Colonic mucosa (tissue), 4 donors: ENCODE measurements around the gene PKMYT1. TPM values are rescaled to one million over a fixed set of nuclear protein-coding genes. Genes with fewer than 3 reads are reported as not detected.

ENCODE experiments used
- DNase-seq: peaks from one replicate; pipeline ENCODE4 v3.0.0-alpha.2; 2020
- H3K27ac ChIP-seq: fragments of 200-600 bp; one replicate; pipeline ENCODE4 v1.8.0; 2021
- H3K27me3 ChIP-seq: fragments of 200-600 bp; one replicate; pipeline ENCODE4 v1.8.0; 2021
- H3K36me3 ChIP-seq: fragments of 200-600 bp; one replicate; pipeline ENCODE4 v1.8.0; 2021
- H3K4me1 ChIP-seq: fragments of 200-600 bp; one replicate; pipeline ENCODE4 v1.8.0; 2021; ENCODE audit warnings: mild to moderate bottlenecking
- H3K4me3 ChIP-seq: fragments of 200-600 bp; one replicate; pipeline ENCODE4 v1.8.0; 2021
- H3K9ac ChIP-seq, 2 donors: one replicate each; pipeline ENCODE4 v1.7.0; 2013; ENCODE audit warnings: control low read depth in 2 of 2, low read depth in 2 of 2, low read length in 2 of 2
- H3K9me3 ChIP-seq: fragments of 200-600 bp; one replicate; pipeline ENCODE4 v1.8.0; 2021
- intact Hi-C: fragments of 100-400 bp; cut with DNase I; formaldehyde crosslinking; loops from one replicate; pipeline ENCODE4 v1.14.1; 2022
- total RNA-seq, 2 donors: library from RNA; stranded (reverse); fragmentation: NEBNext Ultra II Directional in 1 of 2; extraction: Animal tissue kit (Norgen Biotek cat#: 25700) in 1 of 2; gene quantifications; one replicate each; pipeline ENCODE4 v1.2.1, GENCODE V29; 2021
- TF ChIP-seq, protein P1 (sequence below): fragments of 200-600 bp; IDR thresholded peaks from one replicate; pipeline ENCODE4 v1.8.0; 2022; ENCODE audit warnings: antibody characterized with exemption, mild to moderate bottlenecking
- donor health status: healthy.
- donor health status: DM: no; HTN: no; CAD: no.
- donor health status: DM: no; HTN: no; CAD: no.

PKMYT1 gene
- total RNA-seq, 2 donors from 2014 or later = 9.5 to 76.6 TPM

DNA sequence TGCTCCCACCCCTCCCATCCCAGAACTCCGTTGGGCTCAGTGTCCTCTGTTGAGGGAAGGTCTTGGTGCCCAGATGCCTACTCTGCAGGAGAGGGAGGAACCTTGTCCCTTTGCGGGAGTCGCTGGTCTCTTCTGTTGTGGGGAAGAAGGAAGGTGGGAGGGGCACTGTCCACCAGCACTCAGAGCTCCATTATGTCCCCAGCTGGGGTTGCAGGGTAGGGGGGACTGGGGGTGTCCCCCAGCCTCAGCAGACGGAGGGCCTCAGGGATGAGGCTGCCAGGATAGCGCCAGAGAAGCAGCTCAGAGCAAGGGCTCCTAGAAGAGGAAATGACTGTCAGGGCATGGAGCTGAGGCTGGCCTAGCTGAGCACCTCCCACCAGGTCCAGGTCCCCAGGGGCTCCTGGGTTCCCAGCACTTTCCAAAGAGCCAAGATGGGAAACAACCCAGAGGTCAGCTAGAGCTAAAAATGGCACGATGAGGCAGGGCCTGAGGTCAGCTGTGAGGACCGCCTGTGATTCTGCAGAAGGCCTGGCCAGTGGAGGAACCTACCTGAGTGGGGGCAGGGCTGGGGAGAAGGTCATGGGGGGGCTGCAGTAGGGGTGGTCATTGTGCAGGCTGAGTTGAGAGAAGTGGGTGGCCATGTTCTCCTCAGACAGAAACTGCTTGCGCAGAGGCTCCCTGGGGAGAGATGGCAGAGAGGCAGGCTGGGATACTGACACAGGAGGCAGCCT, 42.6 kb upstream of the PKMYT1 start:
- Histone ChIP-seq H3K4me3 (peak overlapping the region; percentile 51), H3K9ac (peak overlapping the region; percentile 70 to 75), H3K9me3 (no peaks in the 10 kb centered on the region), H3K27ac (peak overlapping the region; percentile 96), H3K4me1 (peaks cover 20% of the 10 kb centered on the region), H3K27me3 (no peaks in the 10 kb centered on the region), H3K36me3 (no peaks in the 10 kb centered on the region)
- DNase-seq = no peak
- intact Hi-C loops = no loop called here
- TF ChIP-seq, protein P1, sequence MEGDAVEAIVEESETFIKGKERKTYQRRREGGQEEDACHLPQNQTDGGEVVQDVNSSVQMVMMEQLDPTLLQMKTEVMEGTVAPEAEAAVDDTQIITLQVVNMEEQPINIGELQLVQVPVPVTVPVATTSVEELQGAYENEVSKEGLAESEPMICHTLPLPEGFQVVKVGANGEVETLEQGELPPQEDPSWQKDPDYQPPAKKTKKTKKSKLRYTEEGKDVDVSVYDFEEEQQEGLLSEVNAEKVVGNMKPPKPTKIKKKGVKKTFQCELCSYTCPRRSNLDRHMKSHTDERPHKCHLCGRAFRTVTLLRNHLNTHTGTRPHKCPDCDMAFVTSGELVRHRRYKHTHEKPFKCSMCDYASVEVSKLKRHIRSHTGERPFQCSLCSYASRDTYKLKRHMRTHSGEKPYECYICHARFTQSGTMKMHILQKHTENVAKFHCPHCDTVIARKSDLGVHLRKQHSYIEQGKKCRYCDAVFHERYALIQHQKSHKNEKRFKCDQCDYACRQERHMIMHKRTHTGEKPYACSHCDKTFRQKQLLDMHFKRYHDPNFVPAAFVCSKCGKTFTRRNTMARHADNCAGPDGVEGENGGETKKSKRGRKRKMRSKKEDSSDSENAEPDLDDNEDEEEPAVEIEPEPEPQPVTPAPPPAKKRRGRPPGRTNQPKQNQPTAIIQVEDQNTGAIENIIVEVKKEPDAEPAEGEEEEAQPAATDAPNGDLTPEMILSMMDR = no peak

DNA sequence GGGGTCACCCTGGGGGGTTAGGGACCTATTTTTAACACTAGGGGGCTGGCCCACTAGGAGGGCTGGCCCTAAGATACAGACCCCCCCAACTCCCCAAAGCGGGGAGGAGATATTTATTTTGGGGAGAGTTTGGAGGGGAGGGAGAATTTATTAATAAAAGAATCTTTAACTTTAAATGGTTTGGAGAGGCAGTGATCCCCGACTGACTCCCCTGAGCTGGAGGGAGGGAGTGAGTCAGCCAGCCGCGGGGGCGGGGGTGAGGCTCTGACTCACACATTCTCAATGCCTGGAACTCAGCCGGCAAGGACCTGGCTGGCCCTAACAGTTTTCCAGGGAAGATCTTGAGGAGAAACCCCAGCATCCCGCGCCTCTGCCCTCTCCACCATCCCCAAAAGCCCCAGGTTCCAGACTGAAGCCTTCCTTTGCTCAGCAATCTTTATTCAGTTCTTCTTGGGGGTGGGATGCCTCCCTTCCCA, 42.0 kb upstream of the PKMYT1 start:
- H3K9ac ChIP-seq = peak overlapping the region; percentile 55 to 96
- peak; percentile 88 for DNase-seq
- no peaks in the 10 kb centered on the region for H3K27me3 ChIP-seq
- no peaks in the 10 kb centered on the region for H3K9me3 ChIP-seq
- intact Hi-C loops = no loop called here
- H3K4me1 ChIP-seq = peaks cover 18% of the 10 kb centered on the region
- peak overlapping the region; percentile 96 for H3K27ac ChIP-seq
- TF ChIP-seq, protein P1 = no peak
- peak overlapping the region; percentile 79 for H3K4me3 ChIP-seq
- H3K36me3 ChIP-seq = no peaks in the 10 kb centered on the region

DNA sequence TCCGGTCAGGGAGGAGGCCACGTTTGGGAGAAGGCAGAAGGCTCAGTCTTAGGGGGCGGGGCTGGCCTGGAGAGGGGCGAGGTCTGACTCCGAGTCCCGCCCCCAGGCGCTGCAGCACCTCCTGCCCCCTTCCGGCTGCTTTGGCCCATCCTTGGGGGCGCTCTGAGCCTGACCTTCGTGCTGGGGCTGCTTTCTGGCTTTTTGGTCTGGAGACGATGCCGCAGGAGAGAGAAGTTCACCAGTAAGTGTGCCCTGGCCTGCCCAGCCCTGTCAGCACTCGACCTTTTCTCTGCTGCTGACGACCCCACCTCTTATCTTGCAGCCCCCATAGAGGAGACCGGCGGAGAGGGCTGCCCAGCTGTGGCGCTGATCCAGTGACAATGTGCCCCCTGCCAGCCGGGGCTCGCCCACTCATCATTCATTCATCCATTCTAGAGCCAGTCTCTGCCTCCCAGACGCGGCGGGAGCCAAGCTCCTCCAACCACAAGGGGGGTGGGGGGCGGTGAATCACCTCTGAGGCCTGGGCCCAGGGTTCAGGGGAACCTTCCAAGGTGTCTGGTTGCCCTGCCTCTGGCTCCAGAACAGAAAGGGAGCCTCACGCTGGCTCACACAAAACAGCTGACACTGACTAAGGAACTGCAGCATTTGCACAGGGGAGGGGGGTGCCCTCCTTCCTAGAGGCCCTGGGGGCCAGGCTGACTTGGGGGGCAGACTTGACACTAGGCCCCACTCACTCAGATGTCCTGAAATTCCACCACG, 41.4 kb upstream of the PKMYT1 start:
- H3K27ac ChIP-seq = peak overlapping the region; percentile 96
- no peaks in the 10 kb centered on the region for H3K9me3 ChIP-seq
- H3K36me3 ChIP-seq = no peaks in the 10 kb centered on the region
- H3K4me1 ChIP-seq = peaks cover 18% of the 10 kb centered on the region
- peak overlapping the region; percentile 79 for H3K4me3 ChIP-seq
- intact Hi-C loops = no loop called here
- peak overlapping the region; percentile 83 to 96 for H3K9ac ChIP-seq
- no peaks in the 10 kb centered on the region for H3K27me3 ChIP-seq
- TF ChIP-seq, protein P1 = no peak
- peak; percentile 90 for DNase-seq

DNA sequence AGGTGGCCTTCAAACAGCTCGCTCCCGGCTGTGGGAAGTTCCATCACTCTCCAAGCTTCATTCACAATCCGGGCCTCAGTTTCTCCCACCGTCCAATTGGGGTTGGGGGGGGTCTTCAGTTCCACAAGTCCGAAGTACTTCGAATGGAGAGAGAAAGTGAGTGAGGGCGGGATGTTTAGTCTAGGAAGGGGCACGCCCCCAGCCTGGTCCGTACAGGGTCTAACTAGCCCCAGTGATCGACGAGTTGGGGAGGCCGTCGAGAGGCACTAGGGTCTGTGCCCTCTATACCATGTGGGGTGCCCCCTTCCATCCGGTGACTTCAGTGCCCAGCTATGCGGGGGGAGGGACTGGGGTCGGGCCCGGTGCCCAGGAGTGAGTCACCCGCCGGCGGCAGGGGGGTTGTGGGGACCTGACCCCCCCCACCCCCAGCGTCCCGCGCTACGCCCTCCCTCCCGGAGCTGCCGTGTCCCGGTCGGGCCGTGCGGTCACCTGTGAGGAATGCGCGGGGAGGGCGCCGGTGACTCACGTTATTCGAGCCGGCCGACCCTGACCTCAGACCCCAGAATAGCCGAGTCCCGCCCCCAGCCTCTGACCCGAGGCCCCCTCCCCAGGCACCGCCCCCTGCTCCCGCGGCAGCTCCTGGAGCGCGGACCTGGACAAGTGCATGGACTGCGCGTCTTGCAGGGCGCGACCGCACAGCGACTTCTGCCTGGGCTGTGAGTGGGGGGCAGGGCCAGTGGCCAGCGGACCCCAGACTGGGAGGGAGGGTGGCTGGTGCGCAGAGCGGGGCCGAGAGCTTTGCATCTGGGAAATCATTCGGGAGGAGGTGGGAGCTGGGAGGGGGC, 40.6 kb upstream of the PKMYT1 start:
- TF ChIP-seq, protein P1 = no peak
- Histone ChIP-seq H3K27ac (peak overlapping the region; percentile 96), H3K27me3 (no peaks in the 10 kb centered on the region), H3K4me3 (peak overlapping the region; percentile 79), H3K9me3 (no peaks in the 10 kb centered on the region), H3K4me1 (peaks cover 18% of the 10 kb centered on the region), H3K9ac (peak overlapping the region; percentile 83 to 96), H3K36me3 (no peaks in the 10 kb centered on the region)
- DNase-seq = peak; percentile 79
- intact Hi-C loops = no loop called here

DNA sequence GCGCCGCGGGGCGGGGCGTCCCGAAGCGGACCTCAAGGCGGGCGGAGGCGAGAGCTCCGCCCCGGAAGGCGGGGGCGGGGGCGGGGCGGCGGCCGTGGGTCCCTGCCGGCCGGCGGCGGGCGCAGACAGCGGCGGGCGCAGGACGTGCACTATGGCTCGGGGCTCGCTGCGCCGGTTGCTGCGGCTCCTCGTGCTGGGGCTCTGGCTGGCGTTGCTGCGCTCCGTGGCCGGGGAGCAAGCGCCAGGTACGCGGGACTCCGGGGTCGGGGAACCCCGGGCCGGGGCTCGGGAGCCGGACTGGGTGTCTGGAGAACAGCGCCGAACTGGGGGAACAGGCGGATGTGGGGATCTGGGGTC, 40.0 kb upstream of the PKMYT1 start, which contains the start of gene TNFRSF12A:
Gene TNFRSF12A (plus strand): TSS at position 122 of the 357 bp plus-strand sequence. CDS start 30 bp downstream, at position 152.
- Histone ChIP-seq H3K36me3 (no peaks in the 10 kb centered on the region), H3K27ac (peak within 1 kb of the TSS; percentile 96), H3K27me3 (no peaks in the 10 kb centered on the region), H3K4me1 (peaks cover 18% of the 10 kb centered on the region), H3K9ac (peak within 1 kb of the TSS; percentile 83 to 96), H3K9me3 (no peaks in the 10 kb centered on the region), H3K4me3 (peak within 1 kb of the TSS; percentile 79)
- TF ChIP-seq, protein P1 = no peak
- intact Hi-C loops = no loop called here
- DNase-seq = peak; percentile 86
